Heart right ventricle (tissue), 16 donors: ENCODE measurements around the gene IGFALS. TPM values are rescaled to one million over a fixed set of nuclear protein-coding genes. Genes with fewer than 3 reads are reported as not detected.

Experiments
- ATAC-seq, 8 donors: fragments of 200-7000 bp; cut with Tn5 transposase; one replicate each; pipeline ENCODE4 v1.9.1; 2020; ENCODE audit warnings: mild to moderate bottlenecking in 8 of 8, moderate library complexity in 8 of 8, moderate number of reproducible peaks in 1 of 8
- DNase-seq, 2 donors: peaks; one replicate each; pipeline ENCODE4 v3.0.0-alpha.2; 2020
- H3K27ac ChIP-seq, 10 donors: fragments of 200-600 bp; sonication (generic) in 2 of 10; one replicate each; pipeline versions ENCODE4 v1.5.0 to v1.8.0; 2020 to 2022; ENCODE audit warnings: mild to moderate bottlenecking in 3 of 10
- H3K27me3 ChIP-seq, 7 donors: fragments of 200-600 bp; one replicate each; pipeline ENCODE4 v1.8.0; 2021 to 2022; ENCODE audit warnings: mild to moderate bottlenecking in 2 of 7
- H3K36me3 ChIP-seq, 9 donors: fragments of 200-600 bp; sonication (generic) in 1 of 9; one replicate each; pipeline versions ENCODE4 v1.5.0 to v1.8.0; 2020 to 2022; ENCODE audit warnings: mild to moderate bottlenecking in 2 of 9
- H3K4me1 ChIP-seq, 9 donors: fragments of 200-600 bp; sonication (generic) in 1 of 9; one replicate each; pipeline versions ENCODE4 v1.5.0 to v1.8.0; 2020 to 2022; ENCODE audit warnings: mild to moderate bottlenecking in 4 of 9
- H3K4me3 ChIP-seq, 10 donors: fragments of 200-600 bp; sonication (generic) in 2 of 10; one replicate each; pipeline versions ENCODE4 v1.5.0 to v1.8.0; 2020 to 2022; ENCODE audit warnings: mild to moderate bottlenecking in 7 of 10, moderate library complexity in 2 of 10
- H3K9me3 ChIP-seq, 11 donors: fragments of 200-600 bp in 10 of 11; sonication (generic) in 2 of 11; one replicate each; pipeline versions ENCODE4 v1.5.0 to v1.8.0; 2013 to 2022; ENCODE audit warnings: mild to moderate bottlenecking in 2 of 11, control low read depth in 1 of 11, moderate library complexity in 1 of 11
- CTCF ChIP-seq, 9 donors: fragments of 200-600 bp; sonication (generic) in 2 of 9; IDR thresholded peaks; one replicate each; pipeline versions ENCODE4 v1.5.0 to v1.8.0; 2021 to 2022; ENCODE audit warnings: antibody characterized with exemption in 9 of 9, mild to moderate bottlenecking in 5 of 9, moderate library complexity in 1 of 9
- WGBS, 2 donors: extraction: QIAGEN DNeasy Blood & Tissue Kit; methylation state at CpG; one replicate each; pipeline ENCODE4 v1.1.7; 2013; ENCODE audit warnings: inconsistent platforms in 1 of 2; 5-methylcytosine and 5-hydroxymethylcytosine counted together
- intact Hi-C, 10 donors: fragments of 100-400 bp; cut with DNase I; formaldehyde crosslinking; loops; one replicate each; pipeline versions ENCODE4 v1.11.1 to v1.14.2; 2022
- polyA plus RNA-seq, 2 donors: library from polyadenylated mRNA; stranded (reverse); fragments of 200-250 nt; gene quantifications; one replicate each; pipeline ENCODE4 v1.2.3, GENCODE V29; 2013
- total RNA-seq, 10 donors: library from RNA; stranded (reverse); fragmentation: NEBNext Ultra II Directional in 3 of 10; extraction: Animal tissue kit (Norgen Biotek cat#: 25700) in 3 of 10; gene quantifications; one replicate each; pipeline versions ENCODE4 v1.2.1 to v1.2.4, GENCODE V29; 2021 to 2023
- donor health status: Arrhythmogenic right ventricular cardiomyopathy.
- donor health status: ischemic (EF 13 %, LVEDD 7.1; RV severe dilation, severe dysfunction).
- donor health status: healthy with polysubstance abuse.
- donor health status: DM: no; HTN: yes; CAD: no.
- donor health status: DM: no; HTN: no; CAD: no.
- donor health status: ischemic (EF 25% LVEDD 6.9; RV normal size, moderate dysfunction).
- donor health status: ischemic (EF 25% LVEDD 5.7; RV mildly dilated, moderate dysfunction).
- donor health status: healthy.
- donor health status: DM: yes; HTN: yes; CAD: no.
- donor health status: Ischemic cardiomyopathy.
- donor health status: ischemic (EF 35%, LVEDD 5.7; RV mildly dilated, moderate dysfunction).
- donor health status: nonischemic (EF 11% LVEDD 7.7; RV severe dilation, severe dysfunction).
- donor health status: DM: yes; HTN: yes; CAD: no.
- donor health status: PGD.
- donor health status: ischemic (EF 29% LVEDD 5.4; RV normal size, mild dysfunction).
- donor health status: nonischemic (EF 23%, LVEDD 6.1; RV moderate dilation, normal function).

IGFALS gene
- total and polyA plus RNA-seq, 12 donors, result 0.04 to 0.59 (median 0.13) TPM; not detected in 6

GRCh38 chr16:1762879-1763520 lies 30.5 kb downstream of the IGFALS start:
- Histone ChIP-seq H3K9me3 (no peaks in the 10 kb centered on the region), H3K36me3 (peaks cover 0 to 95% (median 50%) of the 10 kb centered on the region in 9 donors), H3K27ac (no peak overlapping the region), H3K4me1 (no peaks in the 10 kb centered on the region), H3K4me3 (no peak overlapping the region), H3K27me3 (no peaks in the 10 kb centered on the region)
- ATAC-seq, result no peak
- no peak for TF ChIP-seq CTCF (IDR thresholded peaks at IDR 0.05)
- WGBS, 2 donors, result 86 to 87% methylated on average over 24 of the region's 24 CpGs
- intact Hi-C loops, result no loop called here
- DNase-seq, result no peak

DNA sequence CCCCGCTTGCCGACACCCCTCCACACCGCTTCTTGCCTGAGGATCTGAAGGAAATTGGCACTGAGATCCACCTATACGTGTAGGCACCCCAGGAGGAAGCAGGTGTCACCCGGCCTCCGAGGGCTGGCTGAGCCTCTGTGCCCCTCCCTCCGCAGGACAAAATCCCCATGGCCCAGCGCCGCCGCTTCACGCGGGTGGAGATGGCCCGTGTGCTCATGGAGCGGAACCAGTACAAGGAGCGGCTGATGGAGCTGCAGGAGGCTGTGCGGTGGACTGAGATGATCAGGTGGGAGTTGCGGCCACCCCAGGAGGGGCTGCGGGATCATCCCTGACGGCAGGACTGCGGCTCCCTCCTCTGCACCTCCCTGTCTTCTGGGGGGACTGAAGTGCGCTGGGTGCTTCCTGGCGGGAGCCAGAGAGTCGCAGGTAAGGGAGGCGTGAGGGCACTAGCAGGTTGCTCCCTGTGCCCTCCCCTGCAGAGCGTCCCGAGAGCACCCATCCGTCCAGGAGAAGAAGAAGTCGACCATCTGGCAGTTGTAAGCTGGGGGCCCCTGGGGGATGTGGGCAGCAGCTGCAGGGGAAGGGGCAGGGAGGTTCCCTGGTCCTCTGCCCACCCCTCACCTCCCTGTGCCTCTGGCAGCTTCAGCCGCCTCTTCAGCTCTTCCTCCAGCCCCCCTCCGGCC lies 31.2 kb downstream of the IGFALS start:
- ATAC-seq, result no peak
- intact Hi-C loops, result no loop called here
- peaks cover 0 to 95% (median 43%) of the 10 kb centered on the region in 9 donors for H3K36me3 ChIP-seq
- no peak overlapping the region for H3K4me3 ChIP-seq
- TF ChIP-seq CTCF (IDR thresholded peaks at IDR 0.05), result no peak
- DNase-seq, result no peak
- no peaks in the 10 kb centered on the region for H3K9me3 ChIP-seq
- no peaks in the 10 kb centered on the region for H3K27me3 ChIP-seq
- H3K4me1 ChIP-seq, result no peaks in the 10 kb centered on the region
- WGBS, 2 donors, result 89 to 92% methylated on average over 29 to 30 of the region's 30 CpGs
- no peak overlapping the region for H3K27ac ChIP-seq

GRCh38 chr16:1761751-1762150 lies 31.8 kb downstream of the IGFALS start:
- peaks cover 0 to 95% (median 38%) of the 10 kb centered on the region in 9 donors for H3K36me3 ChIP-seq
- 89 to 92% methylated on average over 15 of the region's 15 CpGs for WGBS, 2 donors
- no peaks in the 10 kb centered on the region for H3K27me3 ChIP-seq
- DNase-seq, result no peak
- ATAC-seq, result no peak
- intact Hi-C loops, result no loop called here
- no peaks in the 10 kb centered on the region for H3K4me1 ChIP-seq
- no peak overlapping the region for H3K4me3 ChIP-seq
- H3K27ac ChIP-seq, result no peak overlapping the region
- no peak for TF ChIP-seq CTCF (IDR thresholded peaks at IDR 0.05)
- H3K9me3 ChIP-seq, result no peaks in the 10 kb centered on the region

DNA sequence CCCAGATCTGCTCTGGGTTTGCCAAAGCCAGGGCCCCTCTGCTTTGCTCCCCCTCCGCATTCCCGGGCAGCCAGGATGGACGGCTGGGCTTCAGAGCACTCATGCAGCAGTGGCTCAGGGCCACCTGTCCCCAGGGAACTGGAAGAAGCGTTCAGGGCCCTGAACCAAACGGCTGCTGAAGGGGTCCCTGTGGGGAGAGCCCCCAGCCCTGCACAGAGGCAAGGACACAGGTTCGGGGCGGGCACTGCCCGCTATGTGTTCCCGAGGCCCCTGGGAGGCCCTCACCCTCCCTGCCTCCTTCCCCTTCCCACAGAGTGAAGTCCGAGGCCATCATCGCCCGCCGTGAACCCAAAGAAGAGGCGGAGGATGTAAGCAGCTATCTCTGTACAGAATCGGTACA lies 32.6 kb downstream of the IGFALS start:
- 87 to 93% methylated on average over 13 to 15 of the region's 15 CpGs for WGBS, 2 donors
- H3K36me3 ChIP-seq, result peaks cover 0 to 92% (median 30%) of the 10 kb centered on the region in 9 donors
- H3K4me1 ChIP-seq, result no peaks in the 10 kb centered on the region
- no peak for DNase-seq
- H3K27me3 ChIP-seq, result no peaks in the 10 kb centered on the region
- no peak overlapping the region for H3K27ac ChIP-seq
- ATAC-seq, result no peak
- H3K4me3 ChIP-seq, result no peak overlapping the region
- intact Hi-C loops, result no loop called here
- no peaks in the 10 kb centered on the region for H3K9me3 ChIP-seq
- TF ChIP-seq CTCF (IDR thresholded peaks at IDR 0.05), result no peak
